NCI-H1417 treated with DMSO at 0.1 percent for 48 hours (cell line): ENCODE data around the gene RASGRP2.

ENCODE experiments used
- DNase-seq: peaks from one replicate; lab custom pipeline; 2025; lab: John Stamatoyannopoulos, UW

The RASGRP2 gene

DNA sequence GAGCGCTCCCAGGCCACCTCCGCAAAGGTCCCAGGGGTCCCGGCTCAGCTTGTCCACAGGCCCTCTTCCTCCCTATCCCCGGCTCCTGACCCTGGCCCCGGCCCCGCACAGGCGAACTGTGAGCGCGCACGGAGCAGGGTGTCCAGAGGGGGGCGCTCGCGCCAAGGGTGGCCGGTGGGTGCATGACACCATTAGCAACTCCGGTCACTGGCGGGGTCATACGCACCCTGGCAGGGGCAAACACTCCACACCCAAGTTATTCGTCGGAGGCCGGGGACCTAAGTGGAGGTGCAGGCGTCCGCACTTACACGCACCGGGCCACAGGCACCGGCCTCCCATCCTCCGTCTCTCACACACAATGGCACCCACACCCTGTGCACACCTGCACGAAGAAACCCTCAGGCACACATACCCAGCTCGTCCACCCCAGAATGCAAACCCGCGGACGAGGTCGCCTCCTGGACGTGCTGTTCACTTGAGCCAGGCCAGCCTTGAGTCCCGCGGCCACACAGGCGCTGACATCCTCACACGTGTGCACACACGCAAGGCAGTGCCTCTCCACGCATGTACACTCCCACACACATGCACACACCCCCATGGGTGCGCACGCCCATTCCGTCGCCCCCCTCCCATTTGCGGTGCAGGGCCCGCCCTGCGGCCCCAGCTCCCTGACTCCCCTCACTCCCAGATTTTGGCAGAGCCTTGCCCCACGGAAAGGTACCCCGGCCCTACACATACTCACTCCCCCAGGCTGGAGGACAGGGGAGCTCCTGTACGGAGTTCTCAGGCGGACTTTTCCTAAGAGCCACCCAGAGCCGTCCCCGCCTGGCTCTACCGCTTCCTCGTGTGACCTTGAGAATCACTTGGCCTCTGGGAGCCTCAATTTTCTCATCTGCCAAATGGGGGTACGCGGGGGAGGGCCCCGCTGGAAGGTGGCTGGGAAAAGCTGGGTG, at the start of gene RASGRP2:
Gene RASGRP2 (minus strand): TSS at position 552 of the 953 bp plus-strand sequence. CDS start 1,276 bp downstream, outside the sequence.
- DNase-seq, result no peak

DNA sequence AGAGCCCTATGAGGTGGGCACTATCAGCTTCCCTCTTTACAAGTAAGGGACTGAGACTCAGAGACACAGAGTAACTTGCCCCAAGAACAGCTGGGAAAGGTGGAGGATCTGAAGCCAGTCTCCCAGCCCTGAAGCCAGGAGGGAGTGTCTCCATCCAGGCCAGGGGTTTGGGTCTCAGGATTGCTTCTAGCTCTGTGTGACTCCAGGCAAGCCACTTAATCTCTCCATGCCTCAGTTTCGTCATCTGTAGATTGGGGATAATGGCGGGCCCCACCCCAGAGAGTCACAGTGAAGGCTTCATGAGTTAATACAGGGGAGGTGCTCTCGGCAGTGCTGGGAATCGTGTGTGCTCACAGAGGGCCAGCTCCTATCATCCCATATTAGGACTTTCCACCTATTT, 48.5 kb upstream of the RASGRP2 start:
- no peak for DNase-seq

DNA sequence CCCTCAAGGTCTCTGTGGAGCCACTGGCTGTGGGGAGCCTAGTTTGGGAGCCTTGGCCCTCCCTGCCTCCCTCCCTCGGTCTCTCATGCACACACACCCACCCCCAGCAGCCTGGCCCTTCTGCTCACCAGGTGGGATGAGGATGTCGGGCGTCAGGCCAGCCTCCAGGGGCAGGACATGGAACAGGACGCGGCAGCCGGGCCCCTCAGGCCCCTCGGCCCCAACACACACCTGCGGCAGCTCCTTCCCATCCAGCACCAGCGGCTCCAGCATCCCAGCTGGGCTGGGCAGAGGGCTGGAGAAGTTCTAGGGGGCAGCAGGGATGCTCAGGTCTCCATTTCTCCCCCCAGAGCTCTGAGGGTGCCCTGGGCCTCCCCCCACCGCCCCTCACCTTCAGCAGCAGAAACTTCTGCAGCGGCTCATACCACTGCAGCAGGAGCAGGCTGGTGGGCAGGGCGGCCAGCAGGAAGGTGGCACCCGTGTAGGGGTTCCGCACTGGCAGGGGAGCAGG, 47.9 kb upstream of the RASGRP2 start:
- DNase-seq, result no peak

DNA sequence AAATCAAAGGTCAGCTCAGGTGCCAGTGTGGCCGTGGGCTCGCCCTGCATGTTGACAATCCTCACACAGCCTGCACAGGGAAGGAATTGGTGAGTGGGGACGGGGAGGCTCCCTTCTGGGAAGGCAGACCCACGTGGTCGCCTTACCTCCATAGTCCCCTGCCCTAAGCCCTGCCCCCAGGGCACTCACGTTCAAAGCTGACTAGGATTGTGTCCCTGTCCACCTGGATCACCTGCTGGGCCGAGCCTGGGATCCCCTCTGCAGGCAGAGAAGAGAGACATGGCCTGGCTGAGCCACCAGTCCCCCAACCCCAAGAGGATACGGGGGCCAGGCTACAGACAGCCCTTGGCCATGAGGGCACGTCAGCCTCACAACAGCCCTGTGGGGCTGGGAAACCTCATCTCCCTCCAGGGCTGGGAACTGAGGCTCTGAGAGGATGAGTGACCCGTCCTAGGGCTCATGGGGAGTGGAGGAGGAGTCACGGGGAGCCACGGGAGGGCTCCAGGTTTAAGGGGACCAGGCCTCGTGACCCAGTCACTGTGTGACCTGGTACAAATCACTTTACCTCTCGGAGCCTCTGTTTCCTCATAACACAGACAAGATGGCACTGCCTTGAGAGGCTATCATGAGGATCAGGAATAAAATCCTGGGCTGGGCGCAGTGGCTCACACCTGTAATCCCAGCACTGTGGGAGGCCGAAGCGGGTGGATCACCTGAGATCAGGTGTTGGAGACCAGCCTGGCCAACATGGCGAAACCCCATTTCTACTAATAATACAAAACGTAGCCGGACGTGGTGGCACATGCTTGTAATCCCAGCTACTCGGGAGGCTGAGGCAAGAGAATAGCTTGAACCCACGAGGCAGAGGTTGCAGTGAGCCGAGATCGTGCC, 46.5 kb upstream of the RASGRP2 start:
- DNase-seq, result no peak

DNA sequence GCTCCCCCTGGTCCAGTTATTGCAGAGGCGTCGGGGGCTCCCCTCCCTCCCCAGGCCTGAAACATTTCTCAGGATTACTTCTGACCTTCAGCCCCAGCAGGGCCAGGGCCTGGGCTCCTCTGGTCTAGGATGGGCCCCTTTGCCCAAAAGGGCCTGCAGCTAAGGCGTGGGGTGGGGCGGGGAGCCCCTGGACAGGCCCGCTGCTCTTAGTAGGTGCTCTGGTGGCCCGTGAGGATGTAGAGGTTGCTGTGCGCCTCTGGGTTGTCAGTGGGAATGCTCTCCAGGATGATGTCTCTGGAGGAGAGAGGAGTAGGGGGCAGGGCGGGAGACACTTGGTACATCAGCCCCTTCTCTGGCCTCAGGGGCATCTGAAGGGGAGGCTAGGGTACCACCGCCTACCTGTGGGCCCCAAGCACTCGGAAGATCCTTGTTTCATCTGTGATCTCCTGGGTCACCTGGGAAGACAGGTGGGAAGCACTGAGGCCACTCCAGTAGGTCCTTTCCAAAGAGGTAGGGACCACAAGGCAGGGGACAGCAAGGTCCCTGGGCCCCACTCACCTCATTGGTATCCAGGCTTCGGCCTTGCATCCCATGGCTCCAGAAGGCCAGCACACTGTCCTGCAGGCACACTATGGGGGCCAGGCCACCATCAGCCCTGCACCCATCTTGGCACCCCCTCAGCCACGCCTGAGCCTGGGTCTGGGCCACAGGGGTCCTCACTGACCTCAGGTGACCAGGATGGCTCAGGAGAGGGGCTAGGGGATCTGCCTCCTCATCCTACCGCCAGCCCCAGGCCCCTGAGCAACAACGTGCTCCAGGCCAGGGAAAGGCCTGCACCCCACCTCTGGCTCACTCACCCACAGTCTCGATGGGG, 45.6 kb upstream of the RASGRP2 start:
- DNase-seq, result no peak

DNA sequence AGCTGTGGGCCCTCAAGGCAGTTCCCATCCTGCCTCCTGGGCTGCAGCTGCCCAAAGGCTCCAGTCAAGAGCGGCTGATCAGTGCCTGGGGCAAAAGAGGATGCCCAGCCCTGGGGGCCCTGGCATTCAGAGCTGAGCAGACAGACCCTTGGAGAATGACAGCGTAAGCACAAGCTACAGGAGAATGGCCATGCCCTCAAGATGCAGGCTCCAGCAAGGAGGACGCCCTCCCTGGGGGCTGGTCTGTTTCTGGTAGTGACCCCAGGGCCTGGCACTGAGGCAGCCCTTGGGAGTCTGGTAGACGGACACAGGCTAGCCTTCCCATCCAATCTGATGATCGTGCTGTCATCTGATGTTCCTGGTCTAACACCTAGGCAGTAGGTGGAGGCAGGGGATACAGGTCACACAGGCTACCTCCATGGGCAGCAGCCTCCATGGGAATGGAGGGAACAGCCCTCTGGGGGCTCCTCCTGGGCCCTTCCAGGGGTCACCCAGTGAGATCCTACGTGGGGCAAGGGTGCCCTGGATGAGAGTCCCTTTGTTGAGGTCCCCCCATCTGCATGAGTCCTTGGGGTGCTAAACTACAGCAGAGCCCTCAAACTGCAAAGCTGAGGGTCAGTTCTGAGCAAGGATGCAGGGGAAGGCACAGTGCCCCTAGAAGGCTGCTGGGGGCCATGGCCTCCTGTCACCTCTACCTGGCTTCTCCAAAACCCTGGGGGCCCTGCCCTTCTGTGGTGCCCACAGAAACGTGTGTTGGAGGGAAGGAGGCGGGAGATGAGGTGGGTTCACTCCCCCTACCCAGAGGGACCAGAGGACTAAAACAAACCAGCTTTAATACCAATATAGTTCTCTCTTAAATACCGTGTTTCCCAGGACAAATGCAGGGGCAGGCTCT, 44.6 kb upstream of the RASGRP2 start:
- no peak for DNase-seq

DNA sequence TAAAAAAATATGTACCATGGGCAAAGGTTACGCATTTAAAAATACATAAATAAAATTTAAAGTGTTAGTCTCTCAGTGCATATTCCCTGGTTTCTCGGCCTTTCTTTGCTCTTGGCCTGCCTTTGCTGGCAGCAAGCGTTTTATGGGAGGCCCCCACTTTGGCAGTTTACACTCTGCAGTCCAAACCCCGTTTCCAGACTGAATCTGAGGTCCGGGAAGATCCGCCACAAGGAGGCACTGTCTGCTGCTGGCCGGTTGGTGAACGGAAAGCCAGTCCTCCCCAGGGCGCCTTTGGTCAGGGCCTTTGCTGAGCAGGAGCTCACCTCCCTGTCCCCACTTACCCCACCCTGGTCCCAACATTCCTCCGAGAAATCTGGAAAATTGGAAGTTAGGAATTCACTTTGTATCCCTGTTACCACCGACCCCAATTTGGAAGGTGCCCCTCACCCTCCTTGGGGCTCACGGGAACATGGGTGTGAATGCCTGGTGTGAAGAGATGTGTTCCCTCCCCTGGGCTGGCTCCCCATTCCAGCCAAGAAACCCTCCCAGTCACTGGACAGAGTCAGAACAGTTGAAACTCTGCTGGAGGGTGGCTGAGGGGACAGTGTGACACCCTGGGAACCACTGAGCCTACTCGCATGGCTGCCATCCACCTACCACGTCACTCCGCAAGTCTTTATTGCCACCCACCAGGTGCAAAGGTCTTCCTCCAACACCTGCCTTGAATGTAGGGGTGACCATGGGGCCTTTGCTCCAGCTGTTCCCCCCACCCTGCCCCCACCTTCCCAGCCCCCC, 43.8 kb upstream of the RASGRP2 start:
- no peak for DNase-seq

DNA sequence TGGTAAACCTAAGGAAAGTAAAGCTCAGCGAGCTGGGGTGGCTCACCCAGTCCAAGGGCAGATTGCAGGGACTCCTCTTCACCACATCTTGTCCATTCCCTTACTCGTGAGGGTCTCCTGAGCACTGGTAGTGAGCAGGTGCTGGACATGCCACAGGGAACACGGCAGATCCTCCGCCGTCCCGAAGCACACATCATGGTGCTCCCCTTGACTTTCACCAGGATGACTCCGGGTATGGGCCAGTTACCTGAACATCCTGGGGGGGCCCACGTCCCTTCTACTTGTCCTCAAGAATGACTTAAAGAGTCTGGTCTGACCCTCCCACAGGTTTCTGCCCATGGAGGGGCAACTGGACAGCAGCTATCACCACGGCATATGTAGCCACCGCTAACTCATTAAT, 42.4 kb upstream of the RASGRP2 start:
- DNase-seq, result no peak

DNA sequence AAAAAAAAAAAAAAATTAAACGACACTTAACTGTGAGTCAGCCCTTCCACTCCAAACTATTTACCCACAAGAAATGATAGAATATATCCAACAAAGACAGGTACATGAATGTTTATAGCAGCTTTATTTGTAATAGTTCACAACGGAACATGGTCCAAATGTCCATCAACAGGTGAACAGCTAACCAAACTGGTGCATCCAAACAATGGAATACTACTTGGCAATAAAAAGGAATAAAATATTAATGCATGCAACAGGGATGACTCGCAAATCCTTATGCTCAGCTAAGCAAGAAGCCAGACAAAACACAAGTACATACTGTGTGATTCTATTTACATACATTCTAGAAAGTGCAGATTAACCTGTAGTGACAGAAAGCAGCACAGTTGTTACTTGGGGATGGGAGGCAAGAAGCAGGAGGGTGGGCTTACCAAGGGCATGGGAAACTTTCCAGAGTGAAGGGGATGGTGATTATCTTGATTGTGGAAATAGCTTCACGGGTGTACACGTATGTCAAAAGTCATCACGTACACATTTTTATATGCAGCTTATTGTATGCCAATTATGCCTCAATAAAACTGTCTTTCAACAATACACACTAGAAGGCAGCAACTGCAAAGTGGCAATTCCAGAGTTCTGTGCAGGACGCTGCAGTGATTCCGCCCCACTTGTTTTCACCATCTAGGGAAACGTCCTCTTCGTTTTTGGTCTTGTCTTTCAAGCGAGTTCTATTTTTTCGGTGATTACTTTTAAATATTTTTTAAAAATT, 41.1 kb upstream of the RASGRP2 start:
- no peak for DNase-seq

DNA sequence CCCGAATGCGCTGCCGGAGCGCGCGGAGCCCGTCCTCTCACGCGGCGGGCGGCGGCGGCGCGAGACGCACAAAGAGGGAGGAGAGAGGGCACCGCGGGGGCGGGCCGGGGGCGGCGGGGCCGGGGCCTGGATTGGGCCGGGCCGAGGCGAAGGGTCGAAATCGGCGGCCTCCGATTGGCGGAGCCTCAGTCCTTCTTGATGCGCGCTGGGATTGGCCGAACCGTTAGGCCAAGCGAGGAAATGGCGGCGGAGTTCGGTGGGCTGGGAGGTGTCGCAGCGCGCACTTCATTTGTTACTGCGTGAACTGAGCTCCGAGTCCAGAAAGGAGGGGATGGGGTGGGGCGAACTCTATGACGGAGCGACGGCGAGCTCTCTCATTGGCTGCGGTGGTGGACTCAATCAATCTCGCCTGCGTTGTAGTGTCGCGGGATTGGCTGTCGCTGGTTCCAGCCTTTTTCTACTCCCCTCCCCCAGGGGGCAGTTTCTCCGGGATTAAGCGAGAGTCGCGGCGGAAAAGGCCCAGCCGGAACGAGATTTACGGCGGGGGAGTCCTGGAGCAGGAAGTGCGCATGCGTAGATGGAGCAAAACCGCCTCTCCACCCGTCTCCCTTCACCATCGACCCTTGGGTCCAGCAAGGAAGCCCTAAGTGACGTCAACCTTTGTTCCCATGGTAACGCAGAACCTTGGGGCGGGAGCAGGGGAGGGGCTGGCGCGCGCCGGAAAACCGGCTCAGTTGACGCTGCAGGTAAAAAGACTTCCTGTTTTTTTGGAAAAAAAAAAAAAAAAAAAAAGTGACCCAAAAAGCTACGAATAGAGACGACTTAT, 34.7 kb upstream of the RASGRP2 start, which contains the start of gene SF1:
Gene SF1 (minus strand): TSS at position 70 of the 826 bp plus-strand sequence. CDS start 150 bp downstream, outside the sequence.
- DNase-seq, result peak; percentile 99

DNA sequence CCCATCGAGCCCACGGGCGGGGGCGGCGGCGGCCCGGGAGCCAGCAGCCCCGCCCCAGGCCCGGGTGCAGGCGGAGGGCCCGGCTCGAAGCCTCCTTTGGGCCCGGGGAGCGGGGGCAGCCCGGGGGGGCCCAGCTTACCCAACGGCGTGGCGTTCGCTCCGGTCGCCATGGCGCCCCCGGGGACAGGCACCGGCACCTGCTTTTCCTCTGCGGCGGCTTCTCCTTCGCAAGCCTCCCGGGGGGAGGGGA, 34.2 kb upstream of the RASGRP2 start:
- no peak for DNase-seq

DNA sequence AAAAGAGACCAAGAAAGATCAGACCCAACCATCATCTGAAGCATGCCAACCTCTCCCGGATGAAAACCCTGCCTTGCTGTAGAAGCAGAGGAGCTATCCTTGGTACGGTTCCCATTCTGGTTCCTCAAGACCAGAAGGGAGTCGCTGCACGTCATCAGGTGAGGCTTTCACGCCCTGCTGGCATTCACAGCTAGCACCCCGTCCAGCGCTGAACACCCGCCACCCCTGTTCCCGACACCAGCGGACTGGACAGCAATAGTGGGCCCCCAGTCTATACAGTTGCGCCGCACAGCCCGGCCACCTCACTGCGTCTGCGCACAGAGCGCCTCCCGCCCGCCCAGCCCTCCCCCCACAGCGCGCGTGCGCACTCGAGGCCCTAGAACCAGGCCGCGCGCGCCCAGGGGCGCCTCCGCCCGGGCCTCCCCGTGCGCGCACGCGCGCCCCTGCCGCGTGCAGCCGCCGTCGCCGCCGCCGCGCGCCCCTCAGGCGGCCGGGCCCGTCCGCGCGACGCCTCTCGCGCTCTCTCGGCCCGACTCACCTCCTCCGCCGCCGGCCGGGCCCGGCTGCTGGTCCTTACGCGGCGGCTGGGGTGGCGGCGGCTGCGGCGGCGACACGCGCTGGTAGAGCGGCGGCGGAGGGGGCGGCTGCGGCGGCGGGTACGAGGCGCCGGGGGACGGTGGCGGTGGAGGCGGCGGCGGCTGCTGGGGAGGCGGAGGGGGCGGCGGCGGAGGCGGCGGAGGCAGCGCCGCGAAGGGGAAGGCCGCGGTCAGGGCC, 33.7 kb upstream of the RASGRP2 start:
- no peak for DNase-seq

DNA sequence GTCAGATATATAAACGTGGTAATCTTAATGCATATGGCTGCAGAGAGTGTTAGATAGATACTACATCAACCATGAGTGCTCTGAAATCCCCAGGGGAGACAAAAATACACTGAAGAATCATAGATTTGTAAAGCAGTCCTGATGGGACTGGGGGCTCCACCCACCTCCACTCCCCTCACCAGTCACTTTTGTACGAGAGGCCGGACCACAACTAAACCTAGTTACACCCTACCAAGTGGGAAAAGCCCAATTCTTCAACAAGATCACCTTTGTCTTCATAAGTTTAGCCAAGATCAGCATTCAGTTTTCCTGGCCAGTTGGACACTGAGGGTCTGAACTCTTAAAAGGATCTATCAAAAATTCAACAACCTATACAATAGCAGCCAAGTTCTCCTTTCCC, 32.9 kb upstream of the RASGRP2 start:
- no peak for DNase-seq

DNA sequence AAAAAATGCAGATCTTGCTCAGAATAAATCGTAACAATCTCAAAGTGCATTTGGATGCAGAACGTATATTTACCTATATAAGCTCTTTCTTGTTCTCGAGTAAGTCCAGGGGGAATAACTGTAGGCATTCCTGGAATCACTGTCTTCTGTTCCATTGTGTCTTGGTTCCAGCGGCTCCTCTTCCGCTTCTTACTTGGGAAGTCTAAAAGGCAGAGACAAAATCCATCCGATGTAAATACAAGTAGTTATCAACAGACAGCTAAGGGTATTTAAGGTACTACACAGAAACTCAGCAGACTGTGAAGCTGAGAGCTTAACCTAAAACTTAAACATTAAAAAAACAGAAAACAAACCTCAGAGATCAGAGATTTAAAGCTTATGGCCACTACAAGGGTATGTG, 32.5 kb upstream of the RASGRP2 start:
- no peak for DNase-seq

DNA sequence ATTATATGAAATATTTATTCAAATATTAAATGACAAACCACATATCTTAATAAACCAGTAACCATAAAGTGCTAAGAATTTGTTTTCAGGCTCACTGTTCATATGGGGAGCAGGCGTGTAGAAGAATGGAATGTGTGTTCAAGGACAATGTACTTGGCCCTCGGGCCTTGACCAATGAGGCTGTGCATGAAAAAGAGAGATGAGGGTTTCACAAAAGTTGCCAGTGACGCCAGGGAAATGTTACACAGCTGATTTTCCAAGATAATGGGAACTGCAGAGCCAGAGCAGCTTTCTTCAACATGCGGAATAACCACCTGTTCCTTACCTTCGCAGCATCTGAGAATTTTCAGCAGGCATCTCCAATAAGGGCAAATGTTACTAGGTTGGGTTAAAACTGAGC, 30.2 kb upstream of the RASGRP2 start:
- DNase-seq, result no peak

DNA sequence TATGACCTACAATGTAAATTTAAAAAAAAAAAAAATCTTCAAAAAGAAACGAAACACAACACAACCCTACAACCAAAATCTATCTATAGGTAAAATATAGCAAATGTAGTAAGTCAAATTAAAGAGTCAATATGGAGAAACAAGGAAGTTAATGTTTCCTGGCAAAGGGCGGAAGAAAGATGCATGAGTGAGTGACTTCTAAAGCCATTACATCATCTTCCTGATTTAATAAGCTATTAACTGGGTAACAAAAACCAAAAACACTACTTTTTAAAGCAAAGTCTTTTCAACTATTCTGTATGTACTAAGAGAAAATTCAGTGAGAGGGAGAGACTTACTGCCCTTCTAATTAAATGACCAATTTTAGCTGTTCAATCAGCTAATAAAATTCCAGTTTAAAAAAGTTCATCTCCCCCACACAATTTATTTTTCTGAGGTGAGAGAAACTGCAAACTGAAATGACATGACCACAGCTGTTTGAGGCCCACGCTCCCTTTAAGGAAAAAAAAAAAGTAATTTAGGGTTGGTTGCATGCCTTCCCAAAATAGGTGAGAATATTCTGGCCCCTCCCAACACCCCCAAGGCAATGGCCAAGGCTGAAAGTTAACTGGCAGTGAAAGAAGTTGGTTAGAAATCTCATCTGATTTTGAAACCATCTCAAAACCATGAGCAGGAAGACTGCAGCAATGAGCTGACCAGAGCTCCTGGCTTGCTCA, 28.5 kb upstream of the RASGRP2 start:
- DNase-seq, result no peak

DNA sequence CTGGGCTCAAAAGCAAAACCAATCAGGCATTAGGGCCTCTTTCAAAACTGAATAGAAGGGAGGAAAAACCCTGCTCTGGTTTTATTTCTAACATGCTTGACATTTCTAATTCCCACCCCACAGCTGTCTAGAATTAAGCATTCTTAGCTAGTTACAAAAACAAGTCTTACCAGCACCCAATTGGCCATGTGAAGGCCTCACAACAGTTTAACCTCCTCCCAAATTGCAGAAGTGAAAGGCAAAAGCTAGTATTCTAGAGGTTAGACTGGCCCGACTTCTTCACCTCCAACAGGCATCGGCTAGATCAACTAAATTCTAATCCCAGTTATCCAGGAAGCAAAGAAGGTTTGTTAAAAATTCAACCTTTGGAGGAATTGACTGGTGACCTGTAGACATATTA, 27.9 kb upstream of the RASGRP2 start:
- no peak for DNase-seq
